Stimulated activated CD8-positive, alpha-beta memory T cell treated with anti-CD3 and anti-CD28 coated beads, Interleukin-4, amount 100 ng/mL, for 48 hours (primary cell): ENCODE results near the gene VKORC1.

Experiments used
- DNase-seq: peaks from one replicate; pipeline ENCODE4 v3.0.0-alpha.2; 2020

The VKORC1 gene

DNA sequence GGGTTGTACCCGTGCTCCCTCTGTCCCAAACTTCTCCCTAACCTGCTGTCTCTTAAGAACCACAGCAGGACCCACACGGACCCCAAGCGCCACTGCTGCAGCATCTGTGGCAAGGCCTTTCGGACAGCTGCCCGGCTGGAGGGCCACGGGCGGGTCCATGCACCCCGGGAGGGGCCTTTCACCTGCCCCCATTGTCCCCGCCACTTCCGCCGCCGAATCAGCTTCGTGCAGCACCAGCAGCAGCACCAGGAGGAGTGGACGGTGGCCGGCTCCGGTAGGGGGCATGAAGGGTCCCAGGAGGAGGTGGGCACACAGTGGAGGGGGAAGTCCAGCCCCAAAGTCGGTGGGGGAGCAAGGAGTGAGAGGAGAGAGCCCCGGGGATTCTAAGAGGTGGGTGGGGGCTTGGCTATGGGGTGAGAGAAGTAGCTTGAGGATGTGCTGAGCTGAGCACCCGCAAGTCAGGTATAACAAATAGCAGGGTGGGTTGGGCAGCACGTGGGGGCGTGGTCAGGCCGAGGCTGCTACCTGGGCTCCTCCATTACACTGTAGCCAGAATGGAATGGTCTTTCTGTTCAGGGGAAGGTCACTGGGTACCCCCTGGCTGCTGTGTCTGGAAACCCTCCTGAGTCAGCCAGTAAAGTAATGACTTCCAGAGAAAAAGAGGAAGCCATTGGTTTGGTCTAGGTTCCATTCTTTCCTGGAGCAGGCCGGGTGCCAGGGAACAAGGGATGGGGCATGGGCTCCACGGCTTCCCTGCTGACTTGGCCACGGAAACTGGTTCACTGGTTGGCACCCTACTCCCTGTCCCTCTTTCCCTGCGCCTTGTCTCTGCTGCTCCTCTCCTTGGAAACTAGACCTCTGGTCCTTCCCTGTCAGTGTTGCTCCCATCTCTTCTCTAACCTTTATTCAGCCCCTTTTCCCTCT lies 12.9 kb downstream of the VKORC1 start:
- no peak for DNase-seq

DNA sequence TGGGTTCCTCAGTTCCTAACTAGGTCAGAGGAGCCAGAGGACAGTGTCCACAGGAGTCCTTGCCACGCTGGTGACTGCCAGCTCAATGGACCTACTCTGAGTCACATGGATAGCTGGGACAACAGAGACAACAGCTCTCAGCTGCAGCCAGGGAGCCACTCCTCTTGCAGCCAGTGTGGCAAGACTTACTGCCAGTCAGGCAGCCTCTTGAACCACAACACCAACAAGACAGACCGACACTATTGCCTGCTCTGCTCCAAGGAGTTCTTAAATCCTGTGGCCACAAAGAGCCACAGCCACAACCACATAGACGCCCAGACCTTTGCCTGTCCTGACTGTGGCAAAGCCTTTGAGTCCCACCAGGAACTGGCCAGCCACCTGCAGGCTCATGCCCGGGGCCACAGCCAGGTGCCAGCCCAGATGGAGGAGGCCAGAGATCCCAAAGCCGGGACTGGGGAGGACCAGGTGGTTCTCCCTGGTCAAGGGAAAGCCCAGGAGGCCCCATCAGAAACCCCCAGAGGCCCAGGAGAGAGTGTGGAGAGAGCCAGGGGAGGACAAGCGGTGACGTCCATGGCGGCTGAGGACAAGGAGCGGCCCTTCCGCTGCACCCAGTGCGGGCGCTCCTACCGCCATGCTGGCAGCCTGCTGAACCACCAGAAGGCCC lies 13.7 kb downstream of the VKORC1 start:
- no peak for DNase-seq

DNA sequence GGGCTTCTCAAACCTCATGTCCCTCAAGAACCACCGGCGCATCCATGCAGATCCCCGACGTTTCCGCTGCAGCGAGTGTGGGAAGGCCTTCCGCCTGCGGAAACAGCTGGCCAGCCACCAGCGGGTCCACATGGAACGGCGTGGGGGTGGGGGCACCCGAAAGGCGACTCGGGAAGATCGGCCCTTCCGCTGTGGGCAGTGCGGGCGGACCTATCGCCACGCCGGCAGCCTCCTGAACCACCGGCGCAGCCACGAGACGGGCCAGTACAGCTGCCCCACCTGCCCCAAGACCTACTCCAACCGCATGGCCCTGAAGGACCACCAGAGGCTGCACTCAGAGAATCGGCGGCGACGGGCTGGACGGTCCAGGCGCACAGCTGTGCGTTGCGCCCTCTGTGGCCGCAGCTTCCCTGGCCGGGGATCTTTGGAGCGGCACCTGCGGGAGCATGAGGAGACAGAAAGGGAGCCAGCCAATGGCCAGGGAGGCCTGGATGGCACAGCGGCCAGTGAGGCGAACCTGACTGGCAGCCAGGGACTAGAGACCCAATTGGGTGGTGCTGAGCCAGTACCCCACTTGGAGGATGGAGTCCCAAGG lies 14.5 kb downstream of the VKORC1 start:
- DNase-seq = no peak

DNA sequence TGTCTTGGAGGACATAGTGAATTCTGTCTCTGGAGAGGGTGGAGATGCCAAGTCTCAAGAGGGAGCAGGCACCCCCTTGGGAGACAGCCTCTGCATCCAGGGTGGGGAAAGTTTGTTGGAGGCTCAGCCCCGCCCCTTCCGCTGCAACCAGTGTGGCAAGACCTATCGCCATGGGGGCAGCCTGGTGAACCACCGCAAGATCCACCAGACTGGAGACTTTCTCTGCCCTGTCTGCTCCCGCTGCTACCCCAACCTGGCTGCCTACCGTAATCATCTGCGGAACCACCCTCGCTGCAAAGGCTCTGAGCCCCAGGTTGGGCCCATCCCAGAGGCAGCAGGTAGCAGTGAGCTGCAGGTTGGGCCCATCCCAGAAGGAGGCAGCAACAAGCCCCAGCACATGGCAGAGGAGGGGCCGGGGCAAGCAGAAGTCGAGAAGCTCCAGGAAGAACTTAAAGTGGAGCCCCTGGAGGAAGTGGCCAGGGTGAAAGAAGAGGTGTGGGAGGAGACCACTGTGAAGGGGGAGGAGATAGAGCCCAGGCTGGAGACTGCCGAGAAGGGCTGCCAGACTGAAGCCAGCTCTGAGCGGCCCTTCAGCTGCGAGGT lies 15.2 kb downstream of the VKORC1 start:
- no peak for DNase-seq

DNA sequence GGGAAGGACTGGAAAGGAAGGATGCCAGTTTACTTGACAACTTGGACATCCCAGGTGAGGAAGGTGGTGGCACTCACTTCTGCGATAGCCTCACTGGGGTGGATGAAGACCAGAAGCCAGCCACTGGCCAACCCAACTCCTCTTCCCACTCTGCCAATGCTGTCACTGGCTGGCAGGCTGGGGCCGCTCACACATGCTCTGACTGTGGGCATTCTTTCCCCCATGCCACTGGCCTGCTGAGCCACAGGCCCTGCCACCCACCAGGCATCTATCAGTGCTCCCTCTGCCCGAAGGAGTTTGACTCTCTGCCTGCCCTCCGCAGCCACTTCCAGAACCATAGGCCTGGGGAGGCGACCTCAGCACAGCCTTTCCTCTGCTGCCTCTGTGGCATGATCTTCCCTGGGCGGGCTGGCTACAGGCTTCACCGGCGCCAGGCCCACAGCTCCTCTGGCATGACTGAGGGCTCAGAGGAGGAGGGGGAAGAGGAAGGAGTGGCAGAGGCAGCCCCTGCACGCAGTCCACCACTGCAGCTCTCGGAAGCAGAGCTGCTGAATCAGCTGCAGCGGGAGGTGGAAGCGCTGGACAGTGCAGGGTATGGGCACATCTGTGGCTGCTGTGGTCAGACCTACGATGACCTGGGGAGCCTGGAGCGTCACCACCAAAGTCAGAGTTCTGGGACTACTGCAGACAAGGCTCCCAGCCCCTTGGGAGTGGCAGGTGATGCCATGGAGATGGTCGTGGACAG lies 15.8 kb downstream of the VKORC1 start:
- no peak for DNase-seq

DNA sequence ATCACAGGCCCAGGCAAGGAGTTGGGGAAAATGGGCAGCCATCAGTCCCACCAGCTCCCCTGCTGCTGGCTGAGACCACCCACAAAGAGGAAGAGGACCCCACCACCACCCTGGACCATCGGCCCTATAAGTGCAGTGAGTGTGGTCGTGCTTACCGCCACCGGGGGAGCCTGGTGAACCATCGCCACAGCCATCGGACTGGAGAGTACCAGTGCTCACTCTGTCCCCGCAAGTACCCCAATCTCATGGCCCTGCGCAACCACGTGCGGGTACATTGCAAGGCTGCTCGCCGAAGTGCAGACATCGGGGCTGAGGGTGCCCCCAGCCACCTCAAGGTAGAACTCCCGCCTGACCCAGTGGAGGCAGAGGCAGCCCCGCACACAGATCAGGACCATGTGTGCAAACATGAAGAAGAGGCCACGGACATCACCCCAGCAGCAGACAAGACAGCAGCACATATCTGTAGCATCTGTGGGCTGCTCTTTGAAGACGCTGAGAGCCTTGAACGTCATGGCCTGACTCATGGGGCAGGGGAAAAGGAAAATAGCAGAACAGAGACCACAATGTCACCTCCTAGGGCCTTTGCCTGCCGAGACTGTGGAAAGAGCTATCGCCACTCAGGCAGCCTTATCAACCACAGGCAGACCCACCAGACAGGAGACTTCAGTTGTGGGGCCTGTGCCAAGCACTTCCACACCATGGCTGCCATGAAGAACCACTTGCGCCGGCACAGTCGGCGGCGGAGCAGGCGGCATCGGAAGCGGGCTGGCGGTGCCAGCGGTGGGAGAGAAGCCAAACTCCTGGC lies 16.8 kb downstream of the VKORC1 start:
- no peak for DNase-seq

DNA sequence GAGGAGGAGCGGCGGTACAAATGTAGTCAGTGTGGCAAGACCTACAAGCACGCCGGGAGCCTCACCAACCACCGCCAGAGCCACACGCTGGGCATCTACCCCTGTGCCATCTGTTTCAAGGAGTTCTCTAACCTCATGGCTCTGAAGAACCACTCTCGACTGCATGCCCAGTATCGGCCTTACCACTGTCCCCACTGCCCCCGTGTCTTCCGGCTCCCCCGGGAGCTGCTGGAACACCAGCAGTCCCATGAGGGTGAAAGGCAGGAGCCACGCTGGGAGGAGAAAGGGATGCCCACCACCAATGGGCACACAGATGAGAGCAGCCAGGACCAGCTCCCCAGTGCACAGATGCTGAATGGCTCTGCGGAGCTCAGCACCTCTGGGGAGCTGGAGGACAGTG lies 17.6 kb downstream of the VKORC1 start:
- no peak for DNase-seq

DNA sequence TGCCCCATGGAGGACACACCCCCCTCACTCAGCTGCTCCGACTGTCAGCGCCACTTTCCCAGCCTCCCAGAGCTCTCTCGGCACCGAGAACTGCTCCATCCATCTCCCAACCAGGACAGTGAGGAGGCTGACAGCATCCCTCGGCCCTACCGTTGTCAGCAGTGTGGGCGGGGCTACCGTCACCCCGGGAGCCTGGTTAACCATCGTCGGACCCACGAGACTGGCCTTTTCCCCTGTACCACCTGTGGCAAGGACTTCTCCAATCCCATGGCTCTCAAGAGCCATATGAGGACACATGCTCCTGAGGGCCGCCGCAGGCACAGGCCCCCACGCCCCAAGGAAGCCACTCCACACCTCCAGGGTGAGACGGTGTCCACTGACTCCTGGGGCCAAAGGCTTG lies 18.3 kb downstream of the VKORC1 start:
- no peak for DNase-seq

DNA sequence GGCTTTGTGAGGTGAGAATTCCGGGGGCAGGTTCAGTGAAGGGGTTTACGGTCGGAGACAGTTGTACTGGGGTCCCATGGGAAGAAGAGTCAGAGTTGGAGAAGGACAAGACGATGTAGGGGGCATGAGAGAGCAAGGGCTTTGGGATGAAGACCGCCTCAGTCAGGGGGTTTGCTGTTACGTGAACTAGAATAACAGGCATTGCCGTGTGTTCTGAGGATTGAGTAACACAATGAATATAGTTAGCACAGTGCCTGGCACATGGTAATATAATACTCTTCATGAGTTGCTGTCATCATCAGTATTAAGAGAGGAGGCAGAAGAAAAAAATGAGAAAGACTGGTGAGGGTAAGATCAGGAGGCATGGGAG lies 19.8 kb downstream of the VKORC1 start:
- DNase-seq = no peak

DNA sequence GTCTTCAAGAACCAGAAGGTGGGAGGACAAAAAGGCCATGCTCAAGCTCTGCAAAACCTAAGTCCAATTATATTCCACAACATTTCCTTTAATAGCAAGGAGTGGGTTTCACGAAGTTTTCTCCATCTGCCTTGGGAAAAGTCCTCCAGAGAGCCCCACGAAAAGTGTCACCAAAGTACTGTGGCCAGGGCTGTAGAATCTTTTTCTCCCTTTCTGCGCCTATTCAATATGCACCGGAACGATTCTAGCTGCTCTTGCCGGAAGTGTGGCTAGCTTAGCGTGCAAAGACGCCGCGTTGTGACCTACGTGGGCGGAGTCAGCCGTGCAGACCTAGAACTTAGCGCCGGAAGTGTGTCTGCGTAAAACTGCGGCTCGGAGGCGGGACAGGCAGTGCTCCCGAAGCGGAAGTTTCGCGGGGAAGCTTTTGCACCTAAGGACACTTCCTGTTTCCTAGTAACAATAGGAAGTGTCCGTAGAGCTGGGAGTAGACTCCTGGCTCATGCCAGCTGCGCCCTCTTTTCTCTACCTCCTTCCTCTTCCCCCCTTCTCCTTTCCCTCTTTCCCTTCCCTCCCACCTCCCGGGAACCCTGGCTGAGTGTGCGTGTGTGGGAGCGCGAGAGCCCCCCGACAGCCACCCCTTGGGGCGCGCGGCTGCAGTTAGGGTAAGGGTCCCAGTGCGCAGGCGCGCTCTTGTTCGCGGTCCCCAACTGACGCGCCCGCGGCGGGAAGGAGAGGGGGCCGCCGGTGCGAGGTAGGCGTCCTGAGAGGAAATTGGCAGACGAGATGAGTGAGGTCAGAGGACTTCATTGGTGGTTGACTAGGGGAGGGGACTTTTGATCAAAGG lies 20.4 kb downstream of the VKORC1 start, which contains the start of the genes ZNF646 and ZNF668:
ZNF646 (plus strand) TSS at position 453 of the 844 bp plus-strand sequence. CDS start 1,903 bp downstream, outside the sequence.
ZNF668 (minus strand) TSS at position 271 of the 844 bp plus-strand sequence. CDS start 9,781 bp downstream, outside the sequence.
- peak; percentile 98 for DNase-seq

DNA sequence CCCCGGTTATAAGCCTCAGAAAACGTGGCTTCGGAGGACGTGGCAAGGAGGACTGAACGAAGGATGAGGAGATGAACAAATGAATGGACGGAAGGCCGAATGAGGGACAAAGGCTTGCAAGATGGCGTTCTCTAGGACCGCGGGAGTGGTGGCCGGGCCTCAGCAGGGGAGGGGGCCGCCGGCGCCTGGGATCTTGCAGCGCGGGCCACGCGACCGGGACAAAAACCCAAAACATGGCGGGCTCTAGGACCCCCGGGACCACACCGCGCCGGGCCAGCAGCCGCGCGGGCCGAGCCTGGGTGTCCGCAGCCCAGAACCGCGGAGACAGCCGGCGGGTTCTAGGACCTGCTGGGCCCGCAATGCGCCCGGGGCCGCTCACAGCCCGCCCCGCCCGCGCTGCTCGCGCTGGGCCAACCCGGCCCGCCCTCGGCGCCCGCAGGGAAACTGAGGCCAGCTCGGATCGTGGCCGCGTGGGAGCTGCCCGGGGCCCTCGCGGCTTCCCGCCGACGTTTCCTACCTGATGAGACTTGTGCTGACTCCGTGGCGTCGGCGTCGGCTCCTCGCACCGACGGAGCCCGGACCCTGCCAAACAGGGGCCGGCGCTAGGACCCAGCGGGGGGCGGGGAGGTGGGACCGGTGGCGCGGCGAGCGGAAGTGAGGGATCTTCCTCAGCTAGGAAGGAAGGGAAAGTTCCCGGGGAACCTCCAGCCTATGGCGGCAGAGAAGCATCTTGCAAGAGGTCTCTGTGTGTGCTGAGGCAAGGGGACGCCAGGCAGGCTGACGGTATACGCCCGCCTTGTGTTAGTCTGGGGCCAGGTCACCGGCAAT lies 21.2 kb downstream of the VKORC1 start:
- peak; percentile 94 for DNase-seq

DNA sequence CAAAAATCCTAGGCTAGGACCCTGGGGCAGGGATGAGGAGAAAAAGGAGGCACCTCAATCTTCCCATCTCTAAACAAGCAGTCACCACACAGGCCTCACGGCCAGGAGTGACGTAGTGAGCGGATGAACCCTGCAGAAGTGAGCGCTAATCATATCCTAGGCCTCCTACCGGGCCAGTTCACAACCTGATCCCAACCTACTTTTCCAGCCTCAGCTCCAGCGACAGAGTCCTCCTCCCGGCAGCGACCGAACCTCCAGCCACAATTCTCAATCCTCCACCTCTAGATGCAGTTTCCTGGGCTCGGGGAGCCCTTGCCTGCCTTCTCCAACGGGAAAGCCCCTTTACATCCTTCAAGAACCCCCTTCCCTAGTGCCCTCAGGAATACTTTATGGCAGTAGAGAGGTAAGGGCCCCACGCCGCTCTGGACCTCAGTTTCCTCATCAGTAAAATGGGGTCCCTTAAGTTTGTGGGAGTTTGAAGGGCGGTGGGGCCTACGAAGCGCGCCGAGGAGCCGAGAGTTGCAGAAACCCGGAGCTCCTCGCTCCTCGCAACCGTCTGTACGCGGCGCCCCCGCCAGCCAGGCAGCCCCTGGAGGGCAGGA lies 22.0 kb downstream of the VKORC1 start:
- peak; percentile 57 for DNase-seq

DNA sequence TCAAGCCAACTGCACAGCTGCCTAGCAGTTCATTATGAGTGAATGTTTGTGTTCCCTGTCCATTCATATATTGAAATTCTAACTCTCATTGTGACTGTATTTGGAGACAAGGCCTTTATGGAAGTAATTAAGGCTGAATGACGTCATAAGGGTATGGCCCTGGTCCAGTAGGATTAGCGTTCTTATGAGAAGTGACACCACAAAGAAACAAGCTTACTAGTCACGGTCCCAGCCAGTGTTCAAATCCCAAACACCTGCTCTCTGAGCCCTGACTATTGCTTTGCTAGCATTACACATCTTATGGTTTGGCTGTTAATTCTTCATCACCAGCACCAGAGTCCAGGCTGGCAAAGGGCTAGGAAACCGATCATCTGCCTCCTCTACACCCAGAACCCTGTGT lies 22.7 kb downstream of the VKORC1 start:
- DNase-seq = no peak

DNA sequence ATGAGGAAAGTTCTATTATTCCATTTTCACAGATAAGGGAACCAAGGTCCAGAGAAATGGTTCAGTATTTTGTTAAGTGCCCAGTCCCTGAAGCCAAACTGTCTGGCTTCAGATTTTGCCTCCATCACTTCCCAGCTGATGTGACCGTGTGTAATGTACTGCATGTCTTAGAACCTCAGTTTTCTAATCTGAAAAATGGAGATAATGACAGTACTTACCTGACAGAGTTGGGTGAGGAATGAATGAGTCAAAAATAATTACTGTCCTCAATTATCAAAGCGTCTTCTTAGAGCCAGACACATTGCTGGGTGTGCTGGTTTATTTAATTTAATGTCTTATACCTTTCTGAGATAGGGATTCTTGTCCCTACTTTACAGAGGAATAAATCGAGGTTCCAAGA lies 27.3 kb downstream of the VKORC1 start:
- no peak for DNase-seq

DNA sequence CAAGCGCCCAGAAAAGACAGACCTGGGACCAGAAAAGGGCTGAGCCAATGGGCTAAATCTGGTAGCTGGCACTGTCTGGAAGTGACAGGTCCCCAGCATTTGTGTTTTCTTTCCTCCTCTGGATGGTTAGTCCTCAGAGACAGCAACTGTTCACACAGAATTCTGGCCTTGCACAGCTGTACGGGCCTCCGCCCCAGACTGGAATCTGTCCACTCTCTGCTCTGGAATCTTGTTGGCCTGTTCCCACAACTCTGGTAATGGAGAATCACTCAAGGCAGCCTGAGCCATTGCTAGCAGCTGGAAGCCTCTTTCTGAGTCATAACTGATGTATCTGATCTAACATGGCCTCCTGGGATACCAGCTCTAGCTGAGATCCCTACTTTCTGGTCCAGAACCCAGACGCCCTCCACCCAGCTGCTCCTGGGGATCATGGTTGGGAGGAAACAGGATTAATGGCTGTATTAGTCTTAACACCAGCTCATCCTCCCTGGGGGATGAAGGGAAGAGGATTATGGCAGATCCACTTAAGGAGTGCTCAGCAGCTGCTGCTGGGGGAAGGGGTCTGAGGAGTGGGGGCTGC lies 29.6 kb downstream of the VKORC1 start:
- no peak for DNase-seq

DNA sequence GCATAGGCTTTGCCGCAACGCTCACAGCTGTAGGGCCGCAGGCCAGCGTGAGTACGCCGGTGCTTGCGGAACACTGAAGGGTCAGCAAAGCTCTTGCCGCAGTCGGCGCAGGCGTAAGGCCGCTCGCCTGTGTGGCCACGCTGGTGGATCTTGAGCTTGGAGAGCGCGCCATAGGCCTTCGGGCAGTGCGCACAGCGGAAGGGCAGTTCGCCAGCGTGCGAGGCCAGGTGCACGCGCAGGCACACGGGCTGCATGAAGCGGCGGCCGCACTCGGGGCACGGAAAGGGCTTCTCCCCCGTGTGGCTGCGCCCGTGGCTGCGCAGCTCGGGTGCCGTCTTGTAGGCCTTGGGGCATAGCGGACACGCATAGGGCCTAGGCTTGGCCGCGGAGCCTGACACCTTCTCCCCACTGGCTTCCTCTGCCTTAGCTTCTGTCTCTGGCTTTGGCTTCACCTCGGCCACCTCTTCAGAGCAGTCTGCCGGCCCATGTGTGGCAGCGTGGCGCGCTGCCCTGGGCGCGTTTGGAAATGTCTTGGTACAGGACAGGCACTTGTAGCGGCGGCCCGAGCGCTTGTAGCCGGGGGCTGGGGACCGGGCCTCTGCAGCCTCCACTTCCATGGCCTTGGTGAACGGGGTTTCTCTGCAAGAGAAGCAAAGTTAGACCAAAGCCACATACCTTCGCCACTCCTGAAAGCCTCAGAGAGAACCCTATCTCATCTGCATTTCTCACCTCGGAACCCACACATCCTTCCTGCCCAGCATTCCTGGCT lies 30.6 kb downstream of the VKORC1 start:
- DNase-seq = no peak

DNA sequence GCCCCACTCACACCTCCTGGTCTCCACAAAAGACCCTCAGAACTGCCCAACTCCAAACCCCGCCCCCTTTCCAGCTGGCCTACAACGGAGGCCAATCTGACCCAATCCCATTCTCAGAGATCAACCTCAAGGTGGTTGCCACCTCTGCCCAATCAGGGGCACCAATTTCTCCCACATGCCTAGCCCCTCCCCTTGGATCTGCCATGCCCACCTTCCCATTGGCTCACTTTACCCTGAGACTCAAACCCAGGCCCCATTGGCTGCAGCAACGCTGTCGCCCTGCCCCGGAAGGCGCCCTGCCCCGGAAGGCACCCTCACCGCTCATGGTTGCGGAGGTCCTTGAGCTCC lies 31.1 kb downstream of the VKORC1 start:
- no peak for DNase-seq

DNA sequence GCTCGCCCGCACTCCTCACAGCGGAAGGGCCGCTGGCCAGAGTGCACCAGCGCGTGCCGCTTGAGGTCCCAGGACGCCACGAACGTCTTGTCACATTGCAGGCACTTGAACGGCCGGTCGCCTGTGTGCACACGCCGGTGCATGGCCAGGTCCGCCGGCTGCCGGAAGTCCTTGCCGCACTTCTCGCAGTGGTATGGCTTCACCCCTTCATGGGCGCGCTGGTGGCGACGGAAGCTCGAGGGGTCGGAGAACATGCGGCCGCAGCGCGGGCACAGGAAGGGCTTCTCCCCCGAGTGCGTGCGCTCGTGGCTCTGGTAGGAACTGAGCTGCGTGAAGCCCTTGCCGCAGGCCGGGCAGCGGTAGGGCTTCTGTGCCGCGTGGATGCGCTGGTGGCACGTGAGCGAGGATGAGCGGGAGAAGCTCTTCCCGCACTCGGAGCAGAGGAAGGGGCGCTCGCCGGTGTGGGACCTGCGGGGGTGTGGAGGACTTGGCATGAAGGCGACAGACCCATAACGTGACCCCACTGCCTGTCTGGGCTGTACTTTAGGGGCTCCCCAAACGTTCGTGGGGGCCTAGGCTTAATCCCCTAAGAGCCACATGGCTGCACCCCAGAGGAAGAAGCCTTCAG lies 32.7 kb downstream of the VKORC1 start:
- no peak for DNase-seq
